ENCODE measurements around the gene BCL6.

Gene BCL6

GRCh38 chr3:187759601-187760000, 14.3 kb upstream of the BCL6 start:
- DNase-seq, result no peak

GRCh38 chr3:187758318-187758955, 13.2 kb upstream of the BCL6 start:
- no peak for DNase-seq

- DNase-seq, result no peak
These were observed 8.2 kb upstream of the BCL6 start for GRCh38 chr3:187753516-187753915.

- no peak for DNase-seq
These were observed 5.3 kb upstream of the BCL6 start for GRCh38 chr3:187750513-187751123.

- no peak for DNase-seq
These were observed 4.8 kb upstream of the BCL6 start for GRCh38 chr3:187750006-187750512.

GRCh38 chr3:187748050-187748481, 2.8 kb upstream of the BCL6 start:
- DNase-seq, result peak; percentile 94

- DNase-seq, result no peak
These were observed 2.2 kb upstream of the BCL6 start for GRCh38 chr3:187747506-187747905.

- DNase-seq, result no peak
These were observed 1.4 kb upstream of the BCL6 start for GRCh38 chr3:187746442-187747281.

- no peak for DNase-seq
These were observed 782 bp upstream of the BCL6 start for GRCh38 chr3:187746059-187746441.

GRCh38 chr3:187744169-187745151, 808 bp downstream of the BCL6 start:
- no peak for DNase-seq

- peak; percentile 23 for DNase-seq
These were observed 1.8 kb downstream of the BCL6 start for GRCh38 chr3:187743195-187744141.

- no peak for DNase-seq
These were observed 2.7 kb downstream of the BCL6 start for GRCh38 chr3:187742351-187743171.

GRCh38 chr3:187741403-187742350, 3.6 kb downstream of the BCL6 start:
- DNase-seq, result peak; percentile 60

- peak; percentile 51 for DNase-seq
These were observed 4.6 kb downstream of the BCL6 start for GRCh38 chr3:187740421-187741399.

- peak; percentile 80 for DNase-seq
These were observed 5.5 kb downstream of the BCL6 start for GRCh38 chr3:187739561-187740332.

- DNase-seq, result no peak
These were observed 6.1 kb downstream of the BCL6 start for GRCh38 chr3:187739094-187739560.
